ENCODE measurements around the gene ZBTB44.
"Not testable (repeated sequence)": the region's sequence is repeated elsewhere in the genome, so short reads cannot be mapped to it uniquely, and the experiment has no call there.

Gene ZBTB44

GRCh38 chr11:130198292-130198691 is 116.4 kb downstream of the ZBTB44 start:
- DNase-seq (ENCODE audit: low read depth, low spot score), result no peak

GRCh38 chr11:130197386-130198035 is 117.2 kb downstream of the ZBTB44 start:
- no peak for DNase-seq (ENCODE audit: low read depth, low spot score)

- DNase-seq (ENCODE audit: low read depth, low spot score), result no peak
These were observed 120.3 kb downstream of the ZBTB44 start for GRCh38 chr11:130194241-130195023.

GRCh38 chr11:130193551-130193950 is 121.2 kb downstream of the ZBTB44 start:
- DNase-seq (ENCODE audit: low read depth, low spot score), result not testable (repeated sequence)

- no peak for DNase-seq (ENCODE audit: low read depth, low spot score)
These were observed 121.9 kb downstream of the ZBTB44 start for GRCh38 chr11:130192845-130193267.

GRCh38 chr11:130191896-130192295 is 122.8 kb downstream of the ZBTB44 start:
- DNase-seq (ENCODE audit: low read depth, low spot score), result no peak

GRCh38 chr11:130190371-130190881 is 124.3 kb downstream of the ZBTB44 start:
- DNase-seq (ENCODE audit: low read depth, low spot score), result no peak

GRCh38 chr11:130189492-130190210 is 125.1 kb downstream of the ZBTB44 start:
- no peak for DNase-seq (ENCODE audit: low read depth, low spot score)

GRCh38 chr11:130188585-130189347 is 126.0 kb downstream of the ZBTB44 start:
- no peak for DNase-seq (ENCODE audit: low read depth, low spot score)

- peak; percentile 80 for DNase-seq (ENCODE audit: low read depth, low spot score)
These were observed 126.7 kb downstream of the ZBTB44 start for GRCh38 chr11:130188047-130188446.

- no peak for DNase-seq (ENCODE audit: low read depth, low spot score)
These were observed 127.6 kb downstream of the ZBTB44 start for GRCh38 chr11:130187096-130187495.

GRCh38 chr11:130183878-130184610 is 130.7 kb downstream of the ZBTB44 start:
- DNase-seq (ENCODE audit: low read depth, low spot score), result no peak

- no peak for DNase-seq (ENCODE audit: low read depth, low spot score)
These were observed 133.1 kb downstream of the ZBTB44 start for GRCh38 chr11:130181295-130182272.

GRCh38 chr11:130180896-130181294 is 133.8 kb downstream of the ZBTB44 start:
- DNase-seq (ENCODE audit: low read depth, low spot score), result no peak

GRCh38 chr11:130180491-130180890 is 134.2 kb downstream of the ZBTB44 start:
- no peak for DNase-seq (ENCODE audit: low read depth, low spot score)

GRCh38 chr11:130179396-130180306 is 135.1 kb downstream of the ZBTB44 start:
- no peak for DNase-seq (ENCODE audit: low read depth, low spot score)

GRCh38 chr11:130178441-130179339 is 136.0 kb downstream of the ZBTB44 start:
- no peak for DNase-seq (ENCODE audit: low read depth, low spot score)

Data from ELF-1 (cell line).